HEK293 (cell line): ENCODE data around the gene ATP1A3.

ENCODE experiments used
- OVOL3 ChIP-seq: fragments of 450-650 bp; formaldehyde crosslinking; IDR thresholded peaks from 2 replicates; pipeline ENCODE4 v1.5.1; 2016; ENCODE audit warnings: missing biosample characterization, missing genetic modification characterization
- SALL2 ChIP-seq: fragments of 450-650 bp; formaldehyde crosslinking; IDR thresholded peaks from 2 replicates; pipeline ENCODE4 v1.5.0; 2017; ENCODE audit warnings: missing biosample characterization, mild to moderate bottlenecking, missing genetic modification characterization, borderline replicate concordance
- TCF7L2 ChIP-seq: IDR thresholded peaks from 2 replicates; pipeline ENCODE4 v1.6.1; 2011; ENCODE audit warnings: low read depth, mild to moderate bottlenecking, inconsistent platforms, low read length, moderate library complexity, borderline replicate concordance
- ZEB2 ChIP-seq: fragments of 450-650 bp; formaldehyde crosslinking; IDR thresholded peaks from 2 replicates; pipeline ENCODE4 v1.5.1; 2016; ENCODE audit warnings: missing biosample characterization, missing genetic modification characterization
- ZNF10 ChIP-seq: fragments of 450-650 bp; formaldehyde crosslinking; IDR thresholded peaks from 2 replicates; pipeline ENCODE4 v1.5.1; 2017; ENCODE audit warnings: missing biosample characterization, missing genetic modification characterization
- ZNF114 ChIP-seq: fragments of 450-650 bp; formaldehyde crosslinking; IDR thresholded peaks from 2 replicates; pipeline ENCODE4 v1.5.0; 2017; ENCODE audit warnings: missing biosample characterization, missing genetic modification characterization
- ZNF140 ChIP-seq: fragments of 450-650 bp; formaldehyde crosslinking; IDR thresholded peaks from 2 replicates; pipeline ENCODE4 v1.5.1; 2016; ENCODE audit warnings: missing biosample characterization, missing genetic modification characterization
- ZNF16 ChIP-seq: fragments of 450-650 bp; formaldehyde crosslinking; IDR thresholded peaks from 2 replicates; pipeline ENCODE4 v1.5.1; 2016; ENCODE audit warnings: low read depth, missing biosample characterization, missing genetic modification characterization
- ZNF184 ChIP-seq: fragments of 450-650 bp; IDR thresholded peaks from 2 replicates; pipeline ENCODE4 v1.5.1; 2018; ENCODE audit warnings: missing biosample characterization, mild to moderate bottlenecking, missing genetic modification characterization
- ZNF221 ChIP-seq: fragments of 450-650 bp; formaldehyde crosslinking; IDR thresholded peaks from 2 replicates; pipeline ENCODE4 v1.5.1; 2017; ENCODE audit warnings: missing biosample characterization, missing genetic modification characterization, borderline replicate concordance
- ZNF341 ChIP-seq: fragments of 450-650 bp; formaldehyde crosslinking; IDR thresholded peaks from 2 replicates; pipeline ENCODE4; 2016; ENCODE audit warnings: low read depth, missing biosample characterization, missing genetic modification characterization
- ZNF37A ChIP-seq: fragments of 450-650 bp; IDR thresholded peaks from 2 replicates; pipeline ENCODE4 v1.5.1; 2018; ENCODE audit warnings: missing biosample characterization, missing genetic modification characterization
- ZNF48 ChIP-seq: fragments of 450-650 bp; formaldehyde crosslinking; IDR thresholded peaks from 2 replicates; pipeline ENCODE4 v1.5.1; 2016; ENCODE audit warnings: missing biosample characterization, missing genetic modification characterization
- ZNF510 ChIP-seq: fragments of 450-650 bp; formaldehyde crosslinking; IDR thresholded peaks from 2 replicates; pipeline ENCODE4 v1.5.1; 2018; ENCODE audit warnings: mild to moderate bottlenecking, missing genetic modification characterization, missing biosample characterization; ENCODE audit not compliant: insufficient replicate concordance
- ZNF521 ChIP-seq: fragments of 450-650 bp; formaldehyde crosslinking; IDR thresholded peaks from 2 replicates; pipeline ENCODE4 v1.5.1; 2017; ENCODE audit warnings: missing biosample characterization, mild to moderate bottlenecking, missing genetic modification characterization
- ZNF561 ChIP-seq: fragments of 450-650 bp; IDR thresholded peaks from 2 replicates; pipeline ENCODE4 v1.5.1; 2018; ENCODE audit warnings: missing biosample characterization, missing genetic modification characterization, borderline replicate concordance
- ZNF596 ChIP-seq: fragments of 450-650 bp; IDR thresholded peaks from 2 replicates; pipeline ENCODE4 v1.5.0; 2018; ENCODE audit warnings: missing biosample characterization, mild to moderate bottlenecking, missing genetic modification characterization, moderate library complexity
- ZNF623 ChIP-seq: fragments of 450-650 bp; formaldehyde crosslinking; IDR thresholded peaks from 2 replicates; pipeline ENCODE4 v1.5.1; 2016; ENCODE audit warnings: missing biosample characterization, missing genetic modification characterization
- ZNF654 ChIP-seq: fragments of 450-650 bp; formaldehyde crosslinking; IDR thresholded peaks from 2 replicates; pipeline ENCODE4 v1.5.1; 2016; ENCODE audit warnings: low read depth, missing biosample characterization, missing genetic modification characterization
- ZNF670 ChIP-seq: fragments of 450-650 bp; formaldehyde crosslinking; IDR thresholded peaks from 2 replicates; pipeline ENCODE4 v1.5.1; 2016; ENCODE audit warnings: missing biosample characterization, missing genetic modification characterization, low read depth
- ZNF747 ChIP-seq: fragments of 450-650 bp; formaldehyde crosslinking; IDR thresholded peaks from 2 replicates; pipeline ENCODE4 v1.5.1; 2016; ENCODE audit warnings: missing biosample characterization, missing genetic modification characterization
- TF ChIP-seq, protein P1 (sequence below): fragments of 450-650 bp; formaldehyde crosslinking; IDR thresholded peaks from 2 replicates; pipeline ENCODE4 v1.5.1; 2016; ENCODE audit warnings: missing biosample characterization, missing genetic modification characterization
- TF ChIP-seq, protein P2 (sequence below): fragments of 450-650 bp; formaldehyde crosslinking; IDR thresholded peaks from 2 replicates; pipeline ENCODE4 v1.5.1; 2016; ENCODE audit warnings: missing biosample characterization, missing genetic modification characterization
- TF ChIP-seq, protein P3 (sequence below): fragments of 450-650 bp; formaldehyde crosslinking; IDR thresholded peaks from 2 replicates; pipeline ENCODE4 v1.5.1; 2016; ENCODE audit warnings: missing biosample characterization, missing genetic modification characterization, low read depth
- TF ChIP-seq, protein P4 (sequence below): fragments of 450-650 bp; formaldehyde crosslinking; IDR thresholded peaks from 2 replicates; pipeline ENCODE4 v1.5.0; 2017; ENCODE audit warnings: missing biosample characterization, missing genetic modification characterization, borderline replicate concordance
- TF ChIP-seq, protein P5 (sequence below): fragments of 450-650 bp; formaldehyde crosslinking; IDR thresholded peaks from 2 replicates; pipeline ENCODE4 v1.5.1; 2016; ENCODE audit warnings: missing biosample characterization, missing genetic modification characterization, borderline replicate concordance
- TF ChIP-seq, protein P6 (sequence below): fragments of 450-650 bp; formaldehyde crosslinking; IDR thresholded peaks from 2 replicates; pipeline ENCODE4 v1.5.1; 2017; ENCODE audit warnings: missing biosample characterization, missing genetic modification characterization

The ATP1A3 gene

DNA sequence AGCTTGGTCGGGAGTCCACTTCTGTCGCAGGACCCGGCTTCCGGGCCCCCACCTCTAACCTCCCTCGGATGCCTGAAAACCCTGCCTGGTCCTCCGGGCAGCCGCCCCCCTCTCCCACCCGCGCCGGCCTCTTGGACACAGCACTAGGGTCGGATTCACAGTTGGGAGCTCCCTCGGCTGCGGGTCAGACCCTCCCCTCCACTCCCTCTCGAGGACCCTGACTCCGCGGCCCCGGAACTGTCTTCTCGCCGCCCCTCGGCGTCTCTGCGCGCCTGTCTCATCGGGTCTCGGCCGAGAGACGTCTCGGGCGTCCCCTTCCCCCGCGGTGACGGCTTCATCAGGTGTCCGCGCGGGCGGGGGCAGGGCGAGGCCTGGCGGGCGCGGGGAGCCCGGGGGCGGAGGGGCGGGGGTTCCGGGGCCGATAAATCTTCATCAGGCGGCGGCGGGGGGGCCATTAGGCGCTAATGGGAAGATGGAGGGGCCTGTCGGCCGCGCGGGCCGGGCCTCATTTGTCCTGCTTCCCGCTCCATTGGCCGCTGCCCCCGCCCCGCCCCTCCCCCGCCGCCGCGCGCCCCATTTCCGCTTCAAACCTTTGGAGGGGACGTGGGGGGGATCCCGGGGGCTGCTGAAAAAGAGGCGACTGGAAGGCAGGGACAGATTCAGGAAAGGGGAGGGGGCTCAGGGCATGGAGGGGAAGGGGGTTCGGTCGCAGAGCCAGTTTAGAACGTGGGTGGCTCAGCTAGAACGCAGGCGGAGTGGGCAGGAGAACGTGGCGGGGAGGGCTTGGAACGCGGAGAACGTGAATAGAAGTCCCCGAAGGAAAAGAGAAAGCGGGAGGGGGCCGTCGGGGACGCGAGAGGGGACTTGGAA, 53.9 kb downstream of the ATP1A3 start (continued):
- TF ChIP-seq OVOL3 (tag by site-specific recombination) = no peak
- TF ChIP-seq, protein P1, sequence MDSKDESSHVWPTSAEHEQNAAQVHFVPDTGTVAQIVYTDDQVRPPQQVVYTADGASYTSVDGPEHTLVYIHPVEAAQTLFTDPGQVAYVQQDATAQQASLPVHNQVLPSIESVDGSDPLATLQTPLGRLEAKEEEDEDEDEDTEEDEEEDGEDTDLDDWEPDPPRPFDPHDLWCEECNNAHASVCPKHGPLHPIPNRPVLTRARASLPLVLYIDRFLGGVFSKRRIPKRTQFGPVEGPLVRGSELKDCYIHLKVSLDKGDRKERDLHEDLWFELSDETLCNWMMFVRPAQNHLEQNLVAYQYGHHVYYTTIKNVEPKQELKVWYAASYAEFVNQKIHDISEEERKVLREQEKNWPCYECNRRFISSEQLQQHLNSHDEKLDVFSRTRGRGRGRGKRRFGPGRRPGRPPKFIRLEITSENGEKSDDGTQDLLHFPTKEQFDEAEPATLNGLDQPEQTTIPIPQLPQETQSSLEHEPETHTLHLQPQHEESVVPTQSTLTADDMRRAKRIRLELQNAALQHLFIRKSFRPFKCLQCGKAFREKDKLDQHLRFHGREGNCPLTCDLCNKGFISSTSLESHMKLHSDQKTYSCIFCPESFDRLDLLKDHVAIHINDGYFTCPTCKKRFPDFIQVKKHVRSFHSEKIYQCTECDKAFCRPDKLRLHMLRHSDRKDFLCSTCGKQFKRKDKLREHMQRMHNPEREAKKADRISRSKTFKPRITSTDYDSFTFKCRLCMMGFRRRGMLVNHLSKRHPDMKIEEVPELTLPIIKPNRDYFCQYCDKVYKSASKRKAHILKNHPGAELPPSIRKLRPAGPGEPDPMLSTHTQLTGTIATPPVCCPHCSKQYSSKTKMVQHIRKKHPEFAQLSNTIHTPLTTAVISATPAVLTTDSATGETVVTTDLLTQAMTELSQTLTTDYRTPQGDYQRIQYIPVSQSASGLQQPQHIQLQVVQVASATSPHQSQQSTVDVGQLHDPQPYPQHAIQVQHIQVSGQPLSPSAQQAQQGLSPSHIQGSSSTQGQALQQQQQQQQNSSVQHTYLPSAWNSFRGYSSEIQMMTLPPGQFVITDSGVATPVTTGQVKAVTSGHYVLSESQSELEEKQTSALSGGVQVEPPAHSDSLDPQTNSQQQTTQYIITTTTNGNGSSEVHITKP (tag by site-specific recombination) = no peak; the same call in 1 of the 2 replicates
- no peak for TF ChIP-seq ZNF140
- no peak for TF ChIP-seq ZNF670 (tag by site-specific recombination)
- TF ChIP-seq ZNF114 (tag by site-specific recombination) = no peak
- TF ChIP-seq ZNF747 (tag by site-specific recombination) = no peak
- peak; percentile 18; the same call in 1 of the 2 replicates for TF ChIP-seq ZNF623
- TF ChIP-seq, protein P2, sequence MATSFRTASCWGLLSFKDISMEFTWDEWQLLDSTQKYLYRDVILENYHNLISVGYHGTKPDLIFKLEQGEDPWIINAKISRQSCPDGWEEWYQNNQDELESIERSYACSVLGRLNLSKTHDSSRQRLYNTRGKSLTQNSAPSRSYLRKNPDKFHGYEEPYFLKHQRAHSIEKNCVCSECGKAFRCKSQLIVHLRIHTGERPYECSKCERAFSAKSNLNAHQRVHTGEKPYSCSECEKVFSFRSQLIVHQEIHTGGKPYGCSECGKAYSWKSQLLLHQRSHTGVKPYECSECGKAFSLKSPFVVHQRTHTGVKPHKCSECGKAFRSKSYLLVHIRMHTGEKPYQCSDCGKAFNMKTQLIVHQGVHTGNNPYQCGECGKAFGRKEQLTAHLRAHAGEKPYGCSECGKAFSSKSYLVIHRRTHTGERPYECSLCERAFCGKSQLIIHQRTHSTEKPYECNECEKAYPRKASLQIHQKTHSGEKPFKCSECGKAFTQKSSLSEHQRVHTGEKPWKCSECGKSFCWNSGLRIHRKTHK = no peak
- no peak for TF ChIP-seq ZNF510 (tag by site-specific recombination)
- TF ChIP-seq, protein P3, sequence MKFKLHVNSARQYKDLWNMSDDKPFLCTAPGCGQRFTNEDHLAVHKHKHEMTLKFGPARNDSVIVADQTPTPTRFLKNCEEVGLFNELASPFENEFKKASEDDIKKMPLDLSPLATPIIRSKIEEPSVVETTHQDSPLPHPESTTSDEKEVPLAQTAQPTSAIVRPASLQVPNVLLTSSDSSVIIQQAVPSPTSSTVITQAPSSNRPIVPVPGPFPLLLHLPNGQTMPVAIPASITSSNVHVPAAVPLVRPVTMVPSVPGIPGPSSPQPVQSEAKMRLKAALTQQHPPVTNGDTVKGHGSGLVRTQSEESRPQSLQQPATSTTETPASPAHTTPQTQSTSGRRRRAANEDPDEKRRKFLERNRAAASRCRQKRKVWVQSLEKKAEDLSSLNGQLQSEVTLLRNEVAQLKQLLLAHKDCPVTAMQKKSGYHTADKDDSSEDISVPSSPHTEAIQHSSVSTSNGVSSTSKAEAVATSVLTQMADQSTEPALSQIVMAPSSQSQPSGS (tag by site-specific recombination) = no peak
- TF ChIP-seq ZNF221 (tag by site-specific recombination) = no peak
- TF ChIP-seq, protein P4, sequence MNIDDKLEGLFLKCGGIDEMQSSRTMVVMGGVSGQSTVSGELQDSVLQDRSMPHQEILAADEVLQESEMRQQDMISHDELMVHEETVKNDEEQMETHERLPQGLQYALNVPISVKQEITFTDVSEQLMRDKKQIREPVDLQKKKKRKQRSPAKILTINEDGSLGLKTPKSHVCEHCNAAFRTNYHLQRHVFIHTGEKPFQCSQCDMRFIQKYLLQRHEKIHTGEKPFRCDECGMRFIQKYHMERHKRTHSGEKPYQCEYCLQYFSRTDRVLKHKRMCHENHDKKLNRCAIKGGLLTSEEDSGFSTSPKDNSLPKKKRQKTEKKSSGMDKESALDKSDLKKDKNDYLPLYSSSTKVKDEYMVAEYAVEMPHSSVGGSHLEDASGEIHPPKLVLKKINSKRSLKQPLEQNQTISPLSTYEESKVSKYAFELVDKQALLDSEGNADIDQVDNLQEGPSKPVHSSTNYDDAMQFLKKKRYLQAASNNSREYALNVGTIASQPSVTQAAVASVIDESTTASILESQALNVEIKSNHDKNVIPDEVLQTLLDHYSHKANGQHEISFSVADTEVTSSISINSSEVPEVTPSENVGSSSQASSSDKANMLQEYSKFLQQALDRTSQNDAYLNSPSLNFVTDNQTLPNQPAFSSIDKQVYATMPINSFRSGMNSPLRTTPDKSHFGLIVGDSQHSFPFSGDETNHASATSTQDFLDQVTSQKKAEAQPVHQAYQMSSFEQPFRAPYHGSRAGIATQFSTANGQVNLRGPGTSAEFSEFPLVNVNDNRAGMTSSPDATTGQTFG (tag by site-specific recombination) = no peak
- no peak for TF ChIP-seq ZNF521 (tag by site-specific recombination)
- TF ChIP-seq ZNF596 = no peak
- peak; percentile 21; the same call in 1 of the 2 replicates for TF ChIP-seq ZEB2 (tag by site-specific recombination)
- TF ChIP-seq ZNF561 (tag by site-specific recombination) = no peak
- TF ChIP-seq ZNF10 = peak; percentile 91
- TF ChIP-seq, protein P5, sequence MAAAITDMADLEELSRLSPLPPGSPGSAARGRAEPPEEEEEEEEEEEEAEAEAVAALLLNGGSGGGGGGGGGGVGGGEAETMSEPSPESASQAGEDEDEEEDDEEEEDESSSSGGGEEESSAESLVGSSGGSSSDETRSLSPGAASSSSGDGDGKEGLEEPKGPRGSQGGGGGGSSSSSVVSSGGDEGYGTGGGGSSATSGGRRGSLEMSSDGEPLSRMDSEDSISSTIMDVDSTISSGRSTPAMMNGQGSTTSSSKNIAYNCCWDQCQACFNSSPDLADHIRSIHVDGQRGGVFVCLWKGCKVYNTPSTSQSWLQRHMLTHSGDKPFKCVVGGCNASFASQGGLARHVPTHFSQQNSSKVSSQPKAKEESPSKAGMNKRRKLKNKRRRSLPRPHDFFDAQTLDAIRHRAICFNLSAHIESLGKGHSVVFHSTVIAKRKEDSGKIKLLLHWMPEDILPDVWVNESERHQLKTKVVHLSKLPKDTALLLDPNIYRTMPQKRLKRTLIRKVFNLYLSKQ (tag by site-specific recombination) = no peak
- TF ChIP-seq ZNF654 = no peak
- no peak for TF ChIP-seq ZNF341
- no peak for TF ChIP-seq SALL2
- TF ChIP-seq, protein P6, sequence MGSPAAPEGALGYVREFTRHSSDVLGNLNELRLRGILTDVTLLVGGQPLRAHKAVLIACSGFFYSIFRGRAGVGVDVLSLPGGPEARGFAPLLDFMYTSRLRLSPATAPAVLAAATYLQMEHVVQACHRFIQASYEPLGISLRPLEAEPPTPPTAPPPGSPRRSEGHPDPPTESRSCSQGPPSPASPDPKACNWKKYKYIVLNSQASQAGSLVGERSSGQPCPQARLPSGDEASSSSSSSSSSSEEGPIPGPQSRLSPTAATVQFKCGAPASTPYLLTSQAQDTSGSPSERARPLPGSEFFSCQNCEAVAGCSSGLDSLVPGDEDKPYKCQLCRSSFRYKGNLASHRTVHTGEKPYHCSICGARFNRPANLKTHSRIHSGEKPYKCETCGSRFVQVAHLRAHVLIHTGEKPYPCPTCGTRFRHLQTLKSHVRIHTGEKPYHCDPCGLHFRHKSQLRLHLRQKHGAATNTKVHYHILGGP (tag by site-specific recombination) = no peak
- no peak for TF ChIP-seq ZNF48 (tag by site-specific recombination)
- no peak for TF ChIP-seq ZNF16 (tag by site-specific recombination)
- TF ChIP-seq ZNF184 (tag by site-specific recombination) = no peak
- TF ChIP-seq ZNF37A (tag by site-specific recombination) = no peak
- TF ChIP-seq TCF7L2 = no peak
